Measurements from ENCODE around the gene PPP4C. TPM values are rescaled to one million over a fixed set of nuclear protein-coding genes. Genes with fewer than 3 reads are reported as not detected.
"Not testable (repeated sequence)": the region's sequence is repeated elsewhere in the genome, so short reads cannot be mapped to it uniquely, and the experiment has no call there.

Gene PPP4C
- total and polyA plus RNA-seq, 2 of the 8 experiments (the other 6 are each of a cell fraction or from before 2014, with no cell fraction given): 148 to 298 TPM

DNA sequence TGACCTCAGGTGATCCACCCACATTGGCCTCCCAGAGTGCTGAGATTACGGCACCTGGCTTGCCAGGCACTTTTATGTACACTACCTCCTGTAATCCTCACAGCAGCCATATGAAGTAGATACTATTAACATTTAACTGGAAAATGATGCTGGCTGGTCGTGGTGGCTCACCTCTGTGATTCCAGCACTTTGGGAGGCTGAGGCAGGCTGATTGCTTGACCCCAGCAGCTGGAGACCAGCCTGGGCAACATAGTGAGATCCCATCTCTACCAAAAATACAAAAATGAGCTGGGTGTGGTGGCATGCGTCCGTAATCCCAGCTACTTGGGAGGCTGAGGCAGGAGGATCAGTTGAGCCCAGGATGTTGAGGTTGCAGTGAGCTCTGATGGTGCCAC, 49.2 kb downstream of the PPP4C start (continued):
- no peak for TF ChIP-seq HDAC2 (IDR thresholded peaks at IDR 0.05; ENCODE audit: borderline replicate concordance in 1 of 2, low read depth in 2 of 2, low read length in 2 of 2)
- no peak for TF ChIP-seq CHD2 (IDR thresholded peaks at IDR 0.05; ENCODE audit: low read length)
- TF ChIP-seq RXRA (IDR thresholded peaks at IDR 0.05; ENCODE audit: insufficient read depth, low read depth, low read length): no peak
- TF ChIP-seq CBX5 (IDR thresholded peaks at IDR 0.05; ENCODE audit: low read depth, low read length): no peak

DNA sequence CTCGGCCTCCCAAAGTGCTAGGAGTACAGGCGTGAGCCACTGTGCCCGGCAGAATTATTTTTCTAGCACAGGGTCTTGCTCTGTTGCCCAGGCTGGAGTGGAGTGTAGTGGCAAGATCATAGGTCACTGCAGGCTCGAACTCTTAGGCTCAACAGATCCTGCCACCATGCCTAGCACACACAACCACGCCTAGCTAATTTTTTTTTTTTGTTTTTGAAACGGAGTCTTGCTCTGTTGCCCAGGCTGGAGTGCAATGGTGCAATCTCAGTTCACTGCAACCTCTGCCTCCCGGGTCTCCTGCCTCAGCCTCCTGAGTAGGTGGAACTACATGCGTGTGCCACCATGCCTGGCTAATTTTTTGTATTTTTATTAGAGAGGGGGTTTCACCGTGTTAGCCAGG, 49.9 kb downstream of the PPP4C start:
- H3K9ac ChIP-seq (replicated peaks in 1 of 4; ENCODE audit: extremely low read depth in 1 of 4, low read depth in 3 of 4, low read length in 3 of 4); H3K36me3 ChIP-seq (ENCODE audit: control insufficient read depth in 2 of 4, insufficient read depth in 4 of 4, low read length in 3 of 4); H4K5ac ChIP-seq (ENCODE audit: insufficient read length, low read depth, low read length); H3K14ac ChIP-seq (ENCODE audit: insufficient read length); H3K4me3 ChIP-seq (ENCODE audit: extremely low read depth in 1 of 4, insufficient read depth in 2 of 4, low read depth in 3 of 4, low read length in 4 of 4); H3K4me2 ChIP-seq (ENCODE audit: insufficient read depth in 1 of 2, low read depth in 2 of 2, low read length in 2 of 2); H2BK5ac ChIP-seq (ENCODE audit: low read depth, low read length); H4K91ac ChIP-seq (replicated peaks; ENCODE audit: insufficient read length, low read length); H3K79me1 ChIP-seq (ENCODE audit: low read depth, low read length); DNase-seq (ENCODE audit: low read depth in 1 of 2, low spot score in 2 of 2); H3K56ac ChIP-seq (replicated peaks; ENCODE audit: insufficient read length, low read depth, low read length); H3K79me2 ChIP-seq (ENCODE audit: control insufficient read depth in 1 of 2, insufficient read depth in 2 of 2, low read length in 2 of 2); H3K4me1 ChIP-seq (replicated peaks in 1 of 4; ENCODE audit: control insufficient read depth in 3 of 4, insufficient read depth in 4 of 4, low read length in 3 of 4); H3K27me3 ChIP-seq (replicated peaks in 1 of 4; ENCODE audit: control insufficient read depth in 3 of 4, extremely low read depth in 1 of 4, insufficient read depth in 3 of 4, low read length in 3 of 4); FAIRE-seq; H4K20me1 ChIP-seq (replicated peaks in 1 of 2; ENCODE audit: control insufficient read depth in 1 of 2, insufficient read depth in 2 of 2, low read length in 2 of 2); H2BK120ac ChIP-seq (replicated peaks; ENCODE audit: low read depth, low read length); H3K27ac ChIP-seq (ENCODE audit: low read depth, low read length); H2BK15ac ChIP-seq (ENCODE audit: low read length); H2BK12ac ChIP-seq (ENCODE audit: low read depth, low read length); H3K4ac ChIP-seq (replicated peaks; ENCODE audit: insufficient read length, low read depth, low read length); H2BK20ac ChIP-seq (ENCODE audit: low read length); H3K9me3 ChIP-seq (ENCODE audit: insufficient read depth in 2 of 2, low read depth in 1 of 2, low read length in 1 of 2); H4K8ac ChIP-seq (ENCODE audit: extremely low read depth, insufficient read depth, low read length); H2AK5ac ChIP-seq (ENCODE audit: low read depth, low read length); H2AFZ ChIP-seq (ENCODE audit: low read length); H3K18ac ChIP-seq (ENCODE audit: extremely low read depth, low read length); H3K23me2 ChIP-seq (ENCODE audit: low read depth, low read length); H3K23ac ChIP-seq (ENCODE audit: insufficient read length): not testable (repeated sequence)
- CTCF ChIA-PET (ENCODE audit: partially characterized antibody): interaction anchor here (0.6 to 4.2 kb wide), 4 partner anchors 13 to 571 kb away, joined by 3 to 30 read pairs (median 3); partner anchors contain the start of gene GDPD3
- POLR2A ChIA-PET (ENCODE audit: partially characterized antibody): interaction anchor here (1.1 kb wide), 1 partner anchor 10 kb away, joined by 4 read pairs; no protein-coding TSS in a partner anchor
- WGBS, 2 experiments (ENCODE audit: extremely low coverage in 1 of 2, insufficient coverage in 1 of 2, insufficient read length in 1 of 2, insufficient replicate concordance in 2 of 2, low coverage in 1 of 2, low lambda C conversion rate in 2 of 2, missing lambda C conversion rate in 1 of 2): 94% methylated on average over 9 of the region's 9 CpGs; no CpG with 5 or more reads in 1 of the 2 experiments
